BE2C (cell line): ENCODE measurements around the gene TMED8.

Experiments used
- DNase-seq: peaks from one replicate; pipeline ENCODE4 v3.0.0-alpha.2; 2020
- H3K27me3 ChIP-seq: fragments of 250-450 bp; sonication (Bioruptor Pico); 2 replicates; pipeline ENCODE4 v1.5.1; 2020; ENCODE audit warnings: mild to moderate bottlenecking
- H3K36me3 ChIP-seq: fragments of 250-450 bp; sonication (Bioruptor Pico); 2 replicates; pipeline ENCODE4 v1.5.1; 2020; ENCODE audit warnings: mild to moderate bottlenecking
- H3K4me1 ChIP-seq: fragments of 250-450 bp; sonication (Bioruptor Pico); 2 replicates; pipeline ENCODE4 v1.5.1; 2020
- H3K4me3 ChIP-seq: 2 replicates; pipeline ENCODE4 v1.5.1; 2011; ENCODE audit warnings: low read depth, low read length
- H3K9me3 ChIP-seq: fragments of 250-450 bp; sonication (Bioruptor Pico); 2 replicates; pipeline ENCODE4 v1.5.1; 2020
- TF ChIP-seq, protein P1 (sequence below): IDR thresholded peaks from 2 replicates; pipeline ENCODE4 v1.5.1; 2012; ENCODE audit warnings: mild to moderate bottlenecking, low read depth, low read length

The TMED8 gene

DNA sequence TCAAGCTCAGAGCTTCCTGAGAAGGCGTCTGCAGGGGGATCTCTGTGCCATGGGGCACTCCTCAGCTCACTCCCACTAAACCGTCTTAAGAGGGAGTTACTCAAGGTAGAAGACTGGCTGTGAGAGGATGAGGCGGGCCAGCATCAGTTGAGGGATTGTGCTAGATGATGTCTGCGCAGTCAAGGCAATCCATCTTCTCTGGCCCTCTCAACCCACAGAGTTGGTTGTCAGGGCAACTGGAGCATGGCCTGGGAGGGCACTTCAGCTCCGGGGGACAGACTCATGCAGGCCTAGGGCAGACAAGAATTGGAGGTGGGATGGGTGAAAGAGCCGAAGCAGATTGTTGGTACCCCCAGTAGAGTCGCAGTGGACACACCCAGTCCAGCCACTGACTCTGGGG, 47.0 kb downstream of the TMED8 start:
- no peak for DNase-seq
- no peaks in the 10 kb centered on the region for H3K9me3 ChIP-seq
- no peak overlapping the region for H3K4me3 ChIP-seq
- TF ChIP-seq, protein P1, sequence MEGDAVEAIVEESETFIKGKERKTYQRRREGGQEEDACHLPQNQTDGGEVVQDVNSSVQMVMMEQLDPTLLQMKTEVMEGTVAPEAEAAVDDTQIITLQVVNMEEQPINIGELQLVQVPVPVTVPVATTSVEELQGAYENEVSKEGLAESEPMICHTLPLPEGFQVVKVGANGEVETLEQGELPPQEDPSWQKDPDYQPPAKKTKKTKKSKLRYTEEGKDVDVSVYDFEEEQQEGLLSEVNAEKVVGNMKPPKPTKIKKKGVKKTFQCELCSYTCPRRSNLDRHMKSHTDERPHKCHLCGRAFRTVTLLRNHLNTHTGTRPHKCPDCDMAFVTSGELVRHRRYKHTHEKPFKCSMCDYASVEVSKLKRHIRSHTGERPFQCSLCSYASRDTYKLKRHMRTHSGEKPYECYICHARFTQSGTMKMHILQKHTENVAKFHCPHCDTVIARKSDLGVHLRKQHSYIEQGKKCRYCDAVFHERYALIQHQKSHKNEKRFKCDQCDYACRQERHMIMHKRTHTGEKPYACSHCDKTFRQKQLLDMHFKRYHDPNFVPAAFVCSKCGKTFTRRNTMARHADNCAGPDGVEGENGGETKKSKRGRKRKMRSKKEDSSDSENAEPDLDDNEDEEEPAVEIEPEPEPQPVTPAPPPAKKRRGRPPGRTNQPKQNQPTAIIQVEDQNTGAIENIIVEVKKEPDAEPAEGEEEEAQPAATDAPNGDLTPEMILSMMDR = no peak
- H3K4me1 ChIP-seq = no peaks in the 10 kb centered on the region
- no peaks in the 10 kb centered on the region for H3K27me3 ChIP-seq
- H3K36me3 ChIP-seq = no peaks in the 10 kb centered on the region

DNA sequence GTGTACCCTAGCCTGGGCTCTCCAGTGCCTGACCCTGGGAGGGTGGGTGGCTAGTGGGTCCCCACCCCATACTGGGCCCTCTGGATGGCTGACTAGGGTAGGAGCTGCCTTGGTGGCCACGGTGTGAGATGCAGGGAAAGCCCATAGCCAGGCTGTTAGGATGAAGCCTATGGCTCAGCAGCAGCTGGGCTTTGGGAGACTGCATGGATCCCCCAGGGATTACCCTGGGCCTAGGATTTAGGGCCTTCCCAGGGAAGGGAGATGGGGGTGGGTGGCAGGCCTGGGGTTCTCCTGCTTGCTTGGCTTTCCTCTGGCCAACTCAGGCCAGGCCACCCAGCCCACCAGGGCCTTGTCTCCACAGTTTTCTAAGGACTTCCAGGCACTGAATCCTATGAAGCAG, 49.8 kb downstream of the TMED8 start:
- no peak for DNase-seq
- Histone ChIP-seq H3K4me3 (no peak overlapping the region), H3K4me1 (no peaks in the 10 kb centered on the region; the same call in 1 of the 2 replicates), H3K9me3 (no peaks in the 10 kb centered on the region), H3K27me3 (no peaks in the 10 kb centered on the region), H3K36me3 (no peaks in the 10 kb centered on the region)
- TF ChIP-seq, protein P1 = no peak

DNA sequence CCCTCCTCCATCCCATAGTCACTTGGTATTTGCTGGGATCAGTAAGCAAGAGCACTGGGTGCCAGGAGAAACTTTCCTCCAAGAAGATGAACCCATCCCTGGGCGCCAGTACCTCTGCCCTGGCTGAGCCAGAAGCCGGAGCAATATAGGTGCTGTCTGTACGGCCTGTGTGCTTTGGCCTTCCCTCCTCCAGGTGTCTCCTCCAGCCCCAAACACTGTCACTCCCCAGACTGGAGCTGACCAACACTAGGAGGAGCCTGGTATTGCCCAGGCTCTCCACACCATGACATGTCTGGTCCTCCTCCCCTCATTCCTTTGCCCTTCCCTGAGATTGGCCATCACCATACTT, 51.2 kb downstream of the TMED8 start:
- DNase-seq = no peak

DNA sequence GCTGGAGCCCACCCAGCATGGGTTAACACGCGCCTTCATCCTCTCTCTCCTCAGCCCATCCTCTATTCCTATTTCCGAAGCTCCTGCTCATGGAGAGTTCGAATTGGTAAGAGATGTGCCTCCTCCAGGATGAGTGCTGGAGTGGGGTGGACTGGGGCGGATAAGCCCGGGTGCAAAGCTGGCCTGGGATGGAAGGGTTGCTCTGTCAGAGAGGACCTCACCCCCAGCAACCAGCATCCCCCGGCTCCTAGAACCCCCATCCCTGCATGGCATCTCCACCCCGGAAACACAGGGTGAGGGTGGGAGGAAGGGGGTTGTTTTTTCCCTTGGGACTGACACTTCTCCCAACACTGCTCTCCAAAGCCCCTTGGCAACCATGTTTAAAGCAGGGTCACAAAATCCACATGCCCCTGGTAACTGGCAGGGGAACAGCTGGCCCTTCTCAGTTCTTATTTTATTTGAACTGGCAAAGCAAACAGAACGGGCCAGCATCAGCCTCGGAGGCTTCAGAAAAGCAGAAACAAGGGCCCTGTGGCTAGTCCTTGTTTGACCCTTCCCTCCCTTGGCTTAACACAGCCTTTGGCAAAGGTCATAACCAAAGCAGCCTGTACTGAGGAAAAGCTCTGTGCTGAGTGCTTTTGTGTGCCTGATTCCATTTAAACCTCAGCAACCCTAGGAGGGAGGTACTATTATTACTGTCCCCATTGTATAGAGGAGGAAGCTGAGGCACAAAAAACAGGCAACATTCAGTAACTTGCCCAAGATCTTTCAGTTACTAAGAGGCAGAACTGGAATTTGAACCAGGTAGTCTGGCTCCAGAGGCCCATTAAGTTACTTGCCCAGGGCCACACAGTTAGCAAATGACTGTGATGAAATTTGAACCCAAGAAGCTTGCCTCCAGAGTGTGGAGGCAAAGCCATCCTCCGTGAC, 51.8 kb downstream of the TMED8 start:
- TF ChIP-seq, protein P1 = no peak
- H3K27me3 ChIP-seq = no peaks in the 10 kb centered on the region
- H3K4me1 ChIP-seq = no peaks in the 10 kb centered on the region; the same call in 1 of the 2 replicates
- DNase-seq = no peak
- H3K9me3 ChIP-seq = no peaks in the 10 kb centered on the region
- H3K36me3 ChIP-seq = no peaks in the 10 kb centered on the region
- H3K4me3 ChIP-seq = no peak overlapping the region

More for the DNA sequence above, 51.2 kb downstream of the TMED8 start:
- no peaks in the 10 kb centered on the region; the same call in 1 of the 2 replicates for H3K4me1 ChIP-seq
- no peaks in the 10 kb centered on the region for H3K9me3 ChIP-seq
- H3K4me3 ChIP-seq = no peak overlapping the region
- TF ChIP-seq, protein P1 = no peak
- H3K36me3 ChIP-seq = no peaks in the 10 kb centered on the region
- no peaks in the 10 kb centered on the region for H3K27me3 ChIP-seq

DNA sequence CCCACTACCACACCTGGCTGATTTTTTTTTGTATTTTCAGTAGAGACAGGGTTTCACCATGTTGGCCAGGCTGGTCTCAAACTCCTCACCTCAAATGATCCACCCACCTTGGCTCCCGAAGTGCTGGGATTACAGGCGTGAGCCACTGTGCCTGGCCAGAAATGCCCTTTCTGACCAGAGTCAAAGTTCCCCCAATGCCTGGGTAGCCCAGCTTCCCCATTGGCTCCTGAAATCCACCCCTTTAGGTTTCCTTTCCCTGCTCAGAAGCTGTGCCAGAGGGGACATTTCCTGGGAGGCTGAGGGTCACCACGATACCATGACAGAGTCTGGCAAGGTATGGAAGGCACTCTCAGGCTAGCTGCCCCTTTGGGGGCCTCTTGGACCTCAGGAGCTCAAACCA, 52.6 kb downstream of the TMED8 start:
- H3K9me3 ChIP-seq = no peaks in the 10 kb centered on the region
- H3K27me3 ChIP-seq = no peaks in the 10 kb centered on the region
- no peak for DNase-seq
- TF ChIP-seq, protein P1 = no peak
- H3K36me3 ChIP-seq = no peaks in the 10 kb centered on the region
- H3K4me3 ChIP-seq = no peak overlapping the region
- peaks cover 3% of the 10 kb centered on the region; the same call in 1 of the 2 replicates for H3K4me1 ChIP-seq

DNA sequence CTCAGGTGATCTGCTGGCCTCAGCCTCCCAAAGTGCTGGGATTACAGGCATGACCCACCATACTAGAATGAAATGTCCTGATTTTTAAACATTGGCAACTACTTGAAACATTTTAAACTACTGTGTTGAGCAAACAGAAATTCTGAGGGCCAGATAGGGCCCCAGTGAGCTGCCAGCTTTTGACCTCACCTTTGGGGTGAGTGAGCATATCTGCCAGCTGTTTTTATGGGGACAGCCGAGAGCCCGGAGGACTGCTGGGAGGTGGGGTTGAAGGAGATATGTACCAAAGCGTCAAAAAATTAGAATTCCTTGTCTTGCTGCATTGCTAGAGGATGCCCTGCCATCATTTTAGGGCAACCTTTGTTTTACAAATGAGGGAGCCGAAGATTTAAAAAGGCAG, 53.3 kb downstream of the TMED8 start:
- Histone ChIP-seq H3K27me3 (no peaks in the 10 kb centered on the region), H3K9me3 (no peaks in the 10 kb centered on the region), H3K36me3 (no peaks in the 10 kb centered on the region), H3K4me3 (no peak overlapping the region), H3K4me1 (peaks cover 3% of the 10 kb centered on the region; the same call in 1 of the 2 replicates)
- TF ChIP-seq, protein P1 = no peak
- no peak for DNase-seq
